GM12875 (cell line): ENCODE results near the gene TBP.

Experiments
- H3K4me3 ChIP-seq: one replicate; pipeline ENCODE4 v1.5.1; 2011; ENCODE audit warnings: low read depth, low read length, control low read depth
- TF ChIP-seq, protein P1 (sequence below): IDR thresholded peaks from 2 replicates; pipeline ENCODE4 v1.5.1; 2011; ENCODE audit warnings: low read depth, mild to moderate bottlenecking, control low read depth, inconsistent platforms, low read length, moderate library complexity, borderline replicate concordance; ENCODE audit not compliant: insufficient read depth

The TBP gene

DNA sequence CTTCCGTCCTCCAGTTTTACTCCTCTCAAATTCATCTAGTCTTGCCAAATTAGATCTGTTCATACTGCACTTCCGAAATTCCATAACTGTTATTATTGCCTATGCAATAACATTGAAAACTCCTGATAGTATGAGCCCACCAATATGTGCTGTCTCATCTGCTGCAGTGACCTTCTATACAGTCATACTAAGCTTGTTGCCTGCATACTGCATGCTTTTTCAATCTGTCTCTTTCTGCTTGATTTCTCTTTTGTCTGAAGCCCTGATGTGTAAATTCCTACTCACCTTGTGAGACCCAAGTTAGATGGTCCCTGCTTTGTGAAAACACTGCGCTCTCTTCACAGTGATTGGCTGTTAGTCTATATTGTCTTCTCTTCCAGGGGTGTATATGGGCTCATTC lies 1.1 kb downstream of the TBP start:
- TF ChIP-seq, protein P1, sequence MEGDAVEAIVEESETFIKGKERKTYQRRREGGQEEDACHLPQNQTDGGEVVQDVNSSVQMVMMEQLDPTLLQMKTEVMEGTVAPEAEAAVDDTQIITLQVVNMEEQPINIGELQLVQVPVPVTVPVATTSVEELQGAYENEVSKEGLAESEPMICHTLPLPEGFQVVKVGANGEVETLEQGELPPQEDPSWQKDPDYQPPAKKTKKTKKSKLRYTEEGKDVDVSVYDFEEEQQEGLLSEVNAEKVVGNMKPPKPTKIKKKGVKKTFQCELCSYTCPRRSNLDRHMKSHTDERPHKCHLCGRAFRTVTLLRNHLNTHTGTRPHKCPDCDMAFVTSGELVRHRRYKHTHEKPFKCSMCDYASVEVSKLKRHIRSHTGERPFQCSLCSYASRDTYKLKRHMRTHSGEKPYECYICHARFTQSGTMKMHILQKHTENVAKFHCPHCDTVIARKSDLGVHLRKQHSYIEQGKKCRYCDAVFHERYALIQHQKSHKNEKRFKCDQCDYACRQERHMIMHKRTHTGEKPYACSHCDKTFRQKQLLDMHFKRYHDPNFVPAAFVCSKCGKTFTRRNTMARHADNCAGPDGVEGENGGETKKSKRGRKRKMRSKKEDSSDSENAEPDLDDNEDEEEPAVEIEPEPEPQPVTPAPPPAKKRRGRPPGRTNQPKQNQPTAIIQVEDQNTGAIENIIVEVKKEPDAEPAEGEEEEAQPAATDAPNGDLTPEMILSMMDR: no peak
- H3K4me3 ChIP-seq: peak overlapping the region; percentile 74

DNA sequence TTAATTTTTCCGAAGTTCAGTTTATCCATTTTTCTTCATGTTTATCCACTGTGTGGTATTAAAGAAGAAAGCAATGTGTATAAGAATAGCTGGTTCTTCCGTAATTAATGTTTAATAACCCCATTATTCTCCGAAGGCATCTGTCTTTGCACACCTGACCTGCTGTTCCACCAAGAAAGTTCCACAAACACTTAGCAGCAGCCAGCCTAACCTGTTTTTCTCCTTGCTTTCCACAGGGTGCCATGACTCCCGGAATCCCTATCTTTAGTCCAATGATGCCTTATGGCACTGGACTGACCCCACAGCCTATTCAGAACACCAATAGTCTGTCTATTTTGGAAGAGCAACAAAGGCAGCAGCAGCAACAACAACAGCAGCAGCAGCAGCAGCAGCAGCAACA lies 7.4 kb downstream of the TBP start:
- TF ChIP-seq, protein P1: no peak

DNA sequence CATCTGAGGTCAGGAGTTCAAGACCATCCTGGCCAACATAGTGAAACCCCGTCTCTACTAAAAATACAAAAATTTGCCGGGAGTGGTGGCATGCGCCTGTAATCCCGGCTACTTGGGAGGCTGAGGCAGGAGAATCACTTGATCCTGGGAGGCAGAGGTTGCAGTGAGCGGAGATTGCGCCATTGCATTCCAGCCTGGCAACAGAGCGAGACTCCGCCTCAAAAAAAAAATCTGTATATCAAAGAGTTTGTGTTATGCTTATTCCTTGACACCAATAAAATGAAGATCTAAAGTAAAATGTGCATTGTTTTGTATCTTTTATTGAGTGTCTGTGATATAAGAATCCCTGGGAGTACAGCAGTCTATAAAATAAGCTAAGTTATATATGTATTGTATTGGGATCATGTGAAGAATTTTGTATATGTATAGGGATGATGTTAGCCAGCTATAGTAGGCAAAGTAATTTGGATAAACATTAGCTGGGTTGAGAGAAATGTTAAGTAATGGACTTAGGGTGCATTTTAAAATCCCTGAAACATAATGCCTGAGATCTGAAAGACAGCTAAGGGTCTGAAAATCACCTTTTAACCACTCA lies 10.9 kb downstream of the TBP start:
- TF ChIP-seq, protein P1: no peak

More for the DNA sequence above, 7.4 kb downstream of the TBP start:
- no peak overlapping the region for H3K4me3 ChIP-seq

DNA sequence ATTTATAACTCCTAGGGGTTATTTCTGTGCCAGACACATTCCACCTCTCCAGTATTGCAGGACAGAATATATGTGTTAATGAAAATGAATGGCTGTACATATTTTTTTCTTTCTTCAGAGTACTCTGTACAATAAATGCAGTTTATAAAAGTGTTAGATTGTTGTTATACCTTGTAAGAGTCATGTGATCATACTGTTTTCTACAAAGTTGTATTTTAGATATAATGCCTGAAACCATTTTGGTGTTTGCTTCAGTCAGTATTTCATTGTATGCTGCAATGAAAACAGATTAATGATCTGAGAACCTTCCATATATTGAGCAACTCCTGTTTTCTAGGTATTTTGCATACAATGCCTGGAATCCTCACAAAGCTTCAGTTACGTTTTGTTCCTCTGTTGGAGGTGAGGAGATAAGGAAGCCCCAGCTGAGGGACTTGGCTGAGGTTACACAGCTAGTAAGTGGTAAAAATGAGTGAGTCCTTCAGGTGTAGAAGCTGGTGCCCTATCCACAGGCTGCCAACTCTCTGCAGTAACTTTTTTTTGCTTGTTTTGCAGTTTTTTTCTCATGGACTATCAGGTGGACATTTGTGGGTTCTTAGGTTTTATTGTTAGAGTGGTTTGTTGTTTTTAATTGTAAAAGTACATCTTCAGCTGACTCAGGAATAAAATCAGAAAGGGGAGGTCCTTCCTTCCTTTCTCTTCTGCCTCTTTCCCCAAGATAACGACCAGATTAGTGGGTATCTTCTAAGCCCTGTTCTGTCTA lies 18.7 kb downstream of the TBP start:
- TF ChIP-seq, protein P1: no peak
- H3K4me3 ChIP-seq: no peak overlapping the region

More for the DNA sequence above, 10.9 kb downstream of the TBP start:
- no peak overlapping the region for H3K4me3 ChIP-seq

DNA sequence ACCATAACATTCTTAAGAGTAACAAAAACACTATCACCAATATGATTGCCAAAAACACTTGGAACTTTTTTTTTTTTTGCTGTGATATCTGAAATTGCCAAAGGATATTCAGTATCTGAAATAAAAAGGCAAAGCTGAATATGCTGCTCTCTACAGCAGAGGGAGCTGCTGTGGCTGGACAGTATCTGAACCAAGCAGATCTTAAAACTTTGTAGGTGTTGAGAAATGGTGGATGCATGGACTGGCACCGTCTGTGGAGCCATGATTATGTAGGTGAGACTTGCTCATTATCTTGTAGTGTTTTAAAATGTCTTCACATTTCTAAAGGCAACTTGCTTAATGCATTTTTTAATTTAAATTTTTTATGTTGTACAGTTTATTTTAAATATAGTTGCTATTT lies 21.1 kb downstream of the TBP start:
- TF ChIP-seq, protein P1: no peak
- no peak overlapping the region for H3K4me3 ChIP-seq

DNA sequence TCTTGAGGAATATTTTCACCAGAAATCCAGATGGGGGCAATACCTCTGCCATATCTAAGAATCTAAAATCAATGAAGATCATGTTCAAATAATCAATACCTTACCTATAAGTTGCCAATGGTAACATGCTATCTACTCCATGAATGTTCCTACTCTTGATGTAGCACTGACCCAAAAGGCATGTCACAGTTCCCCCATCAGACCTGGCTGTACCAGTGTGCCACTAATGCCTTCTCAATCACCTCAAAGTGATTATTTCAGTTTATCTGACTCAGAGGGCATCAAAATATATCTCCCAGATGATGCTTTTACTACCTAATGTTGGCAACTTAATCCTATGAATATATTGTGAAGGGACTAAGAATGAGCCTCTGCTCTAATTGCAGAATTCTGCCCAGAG lies 24.7 kb downstream of the TBP start:
- H3K4me3 ChIP-seq: no peak overlapping the region
- TF ChIP-seq, protein P1: no peak

DNA sequence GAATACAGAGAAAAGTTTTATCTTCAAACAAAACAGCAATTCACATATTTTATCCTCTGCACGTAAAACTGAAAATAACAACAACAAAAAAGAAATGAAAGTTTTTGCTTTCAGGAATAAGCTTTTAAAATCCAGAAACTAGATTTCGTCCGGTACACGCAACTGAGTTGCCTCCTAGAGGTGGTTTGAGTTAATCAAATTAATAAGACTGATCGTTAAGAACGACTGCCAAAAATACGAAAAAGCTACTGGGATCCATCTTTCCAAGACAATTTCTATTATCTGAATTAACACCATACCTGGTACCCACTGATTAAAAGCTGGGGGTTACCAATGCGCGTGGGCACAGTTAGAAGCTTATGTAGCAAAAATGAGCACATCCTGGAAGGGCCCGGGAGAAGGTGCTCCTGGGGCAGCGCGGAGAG lies 29.6 kb downstream of the TBP start:
- TF ChIP-seq, protein P1: no peak
- H3K4me3 ChIP-seq: peak overlapping the region; percentile 59
